SK-N-SH (cell line): ENCODE measurements around the gene HOXD11. TPM values are rescaled to one million over a fixed set of nuclear protein-coding genes. Genes with fewer than 3 reads are reported as not detected.

ENCODE experiments used
- CTCF ChIA-PET: fragments of 300-600, 350-600 bp; formaldehyde crosslinking; extraction: SDS; loops from one replicate; lab custom pipeline; 2021; lab: Yijun Ruan, JAX
- POLR2A ChIA-PET: fragments of 350-600 bp; sonication (Branson Sonifier 250); formaldehyde crosslinking; extraction: SDS; loops from one replicate; lab custom pipeline; 2020; ENCODE audit warnings: antibody characterized with exemption, inconsistent platforms; lab: Yijun Ruan, JAX
- DNase-seq: peaks from one replicate; pipeline ENCODE4 v3.0.0; 2012
- H2AFZ ChIP-seq: fragments of 200-600 bp; sonication (generic); 2 replicates; pipeline ENCODE4 v1.8.1; 2016; ENCODE audit warnings: antibody characterized with exemption, mild to moderate bottlenecking, low read depth
- H3F3A ChIP-seq: fragments of 200-600 bp; sonication (generic); replicated peaks from 2 replicates; pipeline ENCODE3; 2016; ENCODE audit warnings: antibody characterized with exemption, mild to moderate bottlenecking; ENCODE audit not compliant: insufficient read depth
- H3K27ac ChIP-seq, 2 experiments: fragments of 200-500 bp in 1 of 2; fragments of 200-600 bp in 1 of 2; sonication (Bioruptor generic) in 1 of 2; sonication (generic), shearing (Covaris generic) in 1 of 2; 2 replicates each; pipeline versions ENCODE4 v1.5.1 to v1.6.1; 2014 to 2016; ENCODE audit warnings: low read depth in 2 of 2, inconsistent platforms in 1 of 2, low read length in 1 of 2, mild to moderate bottlenecking in 1 of 2, mixed read lengths in 1 of 2
- H3K27me3 ChIP-seq: fragments of 200-600 bp; sonication (generic), shearing (Covaris generic); 2 replicates; pipeline ENCODE4 v1.6.1; 2016; ENCODE audit warnings: mixed run types; ENCODE audit not compliant: insufficient read depth
- H3K36me3 ChIP-seq, 2 experiments: fragments of 200-500 bp in 1 of 2; fragments of 200-600 bp in 1 of 2; sonication (Bioruptor generic) in 1 of 2; sonication (generic) in 1 of 2; replicated peaks in 1 of 2; 2 replicates each; pipeline versions ENCODE3 to v1.5.1; 2014 to 2016; ENCODE audit warnings: low read length in 1 of 2, mild to moderate bottlenecking in 1 of 2; ENCODE audit not compliant: insufficient read depth in 2 of 2, control insufficient read depth in 1 of 2
- H3K4me1 ChIP-seq, 2 experiments: fragments of 200-500 bp in 1 of 2; fragments of 200-600 bp in 1 of 2; sonication (Bioruptor generic) in 1 of 2; sonication (generic), shearing (Covaris generic) in 1 of 2; 2 replicates each; pipeline versions ENCODE4 v1.5.1 to v1.6.1; 2014 to 2016; ENCODE audit warnings: low read depth in 1 of 2, low read length in 1 of 2, mixed run types in 1 of 2; ENCODE audit not compliant: insufficient read depth in 2 of 2, control insufficient read depth in 1 of 2
- H3K4me2 ChIP-seq: fragments of 200-600 bp; sonication (generic), shearing (Covaris generic); 2 replicates; pipeline ENCODE4 v1.6.1; 2017; ENCODE audit warnings: mixed run types
- H3K4me3 ChIP-seq, 2 experiments: fragments of 200-500 bp in 1 of 2; fragments of 200-600 bp in 1 of 2; sonication (Bioruptor generic) in 1 of 2; sonication (generic), shearing (Covaris generic) in 1 of 2; 2 replicates each; pipeline versions ENCODE4 v1.5.1 to v1.8.1; 2014 to 2016; ENCODE audit warnings: low read depth in 2 of 2, inconsistent platforms in 1 of 2, low read length in 1 of 2, mild to moderate bottlenecking in 1 of 2, mixed read lengths in 1 of 2, moderate library complexity in 1 of 2
- H3K79me2 ChIP-seq: fragments of 200-600 bp; sonication (generic); 2 replicates; pipeline ENCODE4 v1.8.1; 2017; ENCODE audit warnings: mild to moderate bottlenecking; ENCODE audit not compliant: insufficient read depth
- H3K9ac ChIP-seq: fragments of 200-600 bp; sonication (generic); 2 replicates; pipeline ENCODE4 v1.6.1; 2017; ENCODE audit warnings: mixed run types
- H3K9me2 ChIP-seq: fragments of 200-600 bp; sonication (generic); 2 replicates; pipeline ENCODE4 v1.6.1; 2017; ENCODE audit warnings: mixed run types
- H3K9me3 ChIP-seq: fragments of 200-600 bp; sonication (generic); 2 replicates; pipeline ENCODE4 v1.6.1; 2017; ENCODE audit warnings: mixed run types, mild to moderate bottlenecking, moderate library complexity
- H4K20me1 ChIP-seq: fragments of 200-600 bp; sonication (generic); 2 replicates; pipeline ENCODE4 v1.6.1; 2017; ENCODE audit warnings: mild to moderate bottlenecking, mixed run types; ENCODE audit not compliant: insufficient read depth
- FOSL2 ChIP-seq: IDR thresholded peaks from 2 replicates; pipeline ENCODE4 v1.4.0; 2012; ENCODE audit warnings: low read depth, mild to moderate bottlenecking, moderate library complexity, borderline replicate concordance
- MXI1 ChIP-seq: IDR thresholded peaks from 2 replicates; pipeline ENCODE4 v1.6.1; 2012; ENCODE audit warnings: mild to moderate bottlenecking, low read depth, low read length, improper control_type of control experiment
- NFIC ChIP-seq: IDR thresholded peaks from 2 replicates; pipeline ENCODE4 v1.4.0; 2012; ENCODE audit warnings: borderline replicate concordance
- SMC3 ChIP-seq: IDR thresholded peaks from 2 replicates; pipeline ENCODE4 v1.6.1; 2012; ENCODE audit warnings: low read depth, low read length, improper control_type of control experiment
- whole genome bisulfite sequencing: methylation state at CpG from one replicate; pipeline ENCODE4 v1.1.6; 2017; ENCODE audit warnings: low lambda C conversion rate; 5-methylcytosine and 5-hydroxymethylcytosine counted together
- polyA plus RNA-seq, 3 experiments: library from polyadenylated mRNA; depleted of rRNA; stranded (reverse); fragments of >200 nt; gene quantifications; 2 replicates each; pipeline ENCODE4 v1.2.3, GENCODE V29; 2012
- TF ChIP-seq, protein P1 (sequence below): IDR thresholded peaks from 2 replicates; pipeline ENCODE4; 2012
- TF ChIP-seq, protein P2 (sequence below): IDR thresholded peaks from 2 replicates; pipeline ENCODE4 v1.4.0; 2012; ENCODE audit warnings: low read depth, borderline replicate concordance

Gene HOXD11
- polyA plus RNA-seq, 1 of the 3 experiments (the other 2 are of a cell fraction) = not detected

DNA sequence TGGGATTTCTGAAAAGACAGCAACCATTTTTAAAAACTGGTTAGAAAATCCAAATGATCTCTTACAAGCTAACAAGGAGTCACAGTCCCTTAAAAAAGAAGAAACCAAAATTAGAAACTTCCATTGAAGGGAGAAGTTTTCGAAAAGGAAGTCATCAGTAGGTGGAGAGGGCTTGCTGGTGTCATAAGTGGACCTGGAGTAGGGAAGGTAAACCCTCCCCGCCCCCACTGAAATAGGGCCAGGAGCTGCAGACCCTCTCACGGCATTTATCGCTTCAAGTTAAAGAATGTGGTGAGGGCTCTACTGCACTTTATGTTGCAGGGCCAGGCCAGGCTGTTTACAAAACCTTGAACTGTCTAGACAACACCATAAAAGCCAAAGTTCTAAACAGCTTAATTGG is 2.9 kb downstream of the HOXD11 start:
- Histone ChIP-seq H3K9ac (no peak overlapping the region), H4K20me1 (no peaks in the 10 kb centered on the region), H3K36me3 (no peaks in the 10 kb centered on the region), H3K9me3 (no peaks in the 10 kb centered on the region), H3K27me3 (peaks cover 73% of the 10 kb centered on the region), H3K9me2 (no peaks in the 10 kb centered on the region), H3K4me3 (no peak overlapping the region), H3K27ac (no peak overlapping the region), H3K4me2 (no peak overlapping the region), H3K4me1 (peaks cover 0 to 5% of the 10 kb centered on the region in 2 experiments; a peak in 2 of 4 replicates), H3F3A (peaks cover 3% of the 10 kb centered on the region), H2AFZ (no peak overlapping the region), H3K79me2 (no peaks in the 10 kb centered on the region)
- TF ChIP-seq, protein P1, sequence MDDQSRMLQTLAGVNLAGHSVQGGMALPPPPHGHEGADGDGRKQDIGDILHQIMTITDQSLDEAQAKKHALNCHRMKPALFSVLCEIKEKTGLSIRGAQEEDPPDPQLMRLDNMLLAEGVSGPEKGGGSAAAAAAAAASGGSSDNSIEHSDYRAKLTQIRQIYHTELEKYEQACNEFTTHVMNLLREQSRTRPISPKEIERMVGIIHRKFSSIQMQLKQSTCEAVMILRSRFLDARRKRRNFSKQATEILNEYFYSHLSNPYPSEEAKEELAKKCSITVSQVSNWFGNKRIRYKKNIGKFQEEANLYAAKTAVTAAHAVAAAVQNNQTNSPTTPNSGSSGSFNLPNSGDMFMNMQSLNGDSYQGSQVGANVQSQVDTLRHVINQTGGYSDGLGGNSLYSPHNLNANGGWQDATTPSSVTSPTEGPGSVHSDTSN = no peak
- TF ChIP-seq, protein P2, sequence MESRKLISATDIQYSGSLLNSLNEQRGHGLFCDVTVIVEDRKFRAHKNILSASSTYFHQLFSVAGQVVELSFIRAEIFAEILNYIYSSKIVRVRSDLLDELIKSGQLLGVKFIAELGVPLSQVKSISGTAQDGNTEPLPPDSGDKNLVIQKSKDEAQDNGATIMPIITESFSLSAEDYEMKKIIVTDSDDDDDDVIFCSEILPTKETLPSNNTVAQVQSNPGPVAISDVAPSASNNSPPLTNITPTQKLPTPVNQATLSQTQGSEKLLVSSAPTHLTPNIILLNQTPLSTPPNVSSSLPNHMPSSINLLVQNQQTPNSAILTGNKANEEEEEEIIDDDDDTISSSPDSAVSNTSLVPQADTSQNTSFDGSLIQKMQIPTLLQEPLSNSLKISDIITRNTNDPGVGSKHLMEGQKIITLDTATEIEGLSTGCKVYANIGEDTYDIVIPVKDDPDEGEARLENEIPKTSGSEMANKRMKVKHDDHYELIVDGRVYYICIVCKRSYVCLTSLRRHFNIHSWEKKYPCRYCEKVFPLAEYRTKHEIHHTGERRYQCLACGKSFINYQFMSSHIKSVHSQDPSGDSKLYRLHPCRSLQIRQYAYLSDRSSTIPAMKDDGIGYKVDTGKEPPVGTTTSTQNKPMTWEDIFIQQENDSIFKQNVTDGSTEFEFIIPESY = no peak
- TF ChIP-seq NFIC = no peak
- TF ChIP-seq SMC3 = no peak
- no peak for TF ChIP-seq FOSL2
- TF ChIP-seq MXI1 = no peak
- WGBS = 87% methylated on average over 4 of the region's 4 CpGs
- POLR2A ChIA-PET = no interaction called here
- DNase-seq = no peak
- CTCF ChIA-PET = interaction anchor here (0.5 to 17.7 kb wide), 14 partner anchors 15 to 1639 kb away, joined by 3 to 264 read pairs (median 5); partner anchors contain the start of genes HOXD12, HOXD13 and HOXD9

DNA sequence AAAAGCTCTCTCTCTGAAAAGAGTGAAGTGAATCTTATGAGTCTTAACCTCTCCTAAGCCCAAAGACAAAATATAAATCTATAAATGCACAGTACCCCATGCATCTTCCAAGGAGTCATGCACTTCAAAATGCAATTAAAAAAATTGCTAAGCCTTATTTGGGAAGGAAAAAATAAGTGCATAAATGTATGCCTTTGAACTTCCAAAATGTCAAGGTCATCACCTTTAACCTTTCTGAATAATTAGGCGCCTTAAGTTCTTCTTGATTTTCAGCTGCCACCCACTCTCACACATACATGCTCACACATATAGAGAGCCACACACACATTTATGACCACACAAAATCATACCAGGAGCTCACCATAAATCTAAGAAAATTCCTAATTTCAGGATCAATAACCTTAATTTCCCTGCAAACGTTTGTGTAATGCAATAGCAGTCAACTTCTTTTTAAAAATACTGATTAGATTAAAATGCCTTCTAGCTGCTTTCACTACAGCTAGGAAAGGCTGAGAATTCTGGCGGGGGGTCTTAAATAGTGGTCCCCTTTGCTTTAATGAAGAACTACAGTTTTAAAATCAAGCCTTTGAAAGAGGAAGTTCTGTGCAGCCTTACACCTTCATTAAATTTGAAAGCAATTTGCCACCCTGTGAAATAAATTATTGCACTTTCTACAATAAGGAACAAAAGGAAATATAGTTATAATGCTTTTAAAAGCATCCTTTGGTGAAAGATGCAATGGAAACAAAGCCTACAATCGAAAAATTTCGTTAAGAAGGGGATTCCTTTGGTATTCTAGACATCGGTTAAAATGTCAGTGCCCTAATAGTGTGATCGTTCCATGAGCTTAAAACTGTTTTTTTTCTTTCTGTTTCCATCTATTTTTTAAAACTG is 3.6 kb downstream of the HOXD11 start:
- no peak for DNase-seq
- H3K9me2 ChIP-seq = no peaks in the 10 kb centered on the region
- peak overlapping the region in 1 of 2 experiments; percentile 19; a peak in 1 of 4 replicates for H3K4me3 ChIP-seq
- no peak overlapping the region for H2AFZ ChIP-seq
- no peaks in the 10 kb centered on the region for H4K20me1 ChIP-seq
- H3K4me1 ChIP-seq = peaks cover 0 to 4% of the 10 kb centered on the region in 2 experiments; a peak in 2 of 4 replicates
- no peaks in the 10 kb centered on the region for H3K36me3 ChIP-seq
- peaks cover 70% of the 10 kb centered on the region for H3K27me3 ChIP-seq
- H3K27ac ChIP-seq = no peak overlapping the region
- H3K4me2 ChIP-seq = peak overlapping the region; percentile 39
- H3F3A ChIP-seq = peaks cover 3% of the 10 kb centered on the region
- no peaks in the 10 kb centered on the region for H3K9me3 ChIP-seq
- CTCF ChIA-PET = interaction anchor here (0.5 to 17.7 kb wide), 43 partner anchors 8 to 1638 kb away, joined by 3 to 264 read pairs (median 4); partner anchors contain the start of genes EVX2, HOXD12, HOXD13 and HOXD9
- POLR2A ChIA-PET = interaction anchor here (0.7 to 1.1 kb wide), 2 partner anchors 26 to 527 kb away, joined by 3 to 4 read pairs; no protein-coding TSS in a partner anchor
- no peak overlapping the region for H3K9ac ChIP-seq
- H3K79me2 ChIP-seq = no peaks in the 10 kb centered on the region
- 41% methylated on average over 7 of the region's 7 CpGs for WGBS
- no peak for TF ChIP-seq NFIC
